Astrocyte of the cerebellum (primary cell): ENCODE measurements around the gene CS.
"Not testable (repeated sequence)": the region's sequence is repeated elsewhere in the genome, so short reads cannot be mapped to it uniquely, and the experiment has no call there.

ENCODE experiments used
- DNase-seq: peaks from one replicate; pipeline ENCODE4 v3.0.0-alpha.2; 2011; ENCODE audit warnings: low read depth
- H3K4me3 ChIP-seq: 2 replicates; pipeline ENCODE4 v1.5.1; 2011; ENCODE audit warnings: mild to moderate bottlenecking, low read depth, low read length, moderate library complexity
- in situ Hi-C: cut with HindIII; loops from 2 replicates; pipeline ENCODE4 v1.10.0; 2017; ENCODE audit warnings: low sequenced_read_pairs
- TF ChIP-seq, protein P1 (sequence below): IDR thresholded peaks from 2 replicates; pipeline ENCODE4 v1.5.1; 2012; ENCODE audit warnings: low read length, low read depth, moderate library complexity, mild to moderate bottlenecking; ENCODE audit errors: missing control alignments

CS gene

DNA sequence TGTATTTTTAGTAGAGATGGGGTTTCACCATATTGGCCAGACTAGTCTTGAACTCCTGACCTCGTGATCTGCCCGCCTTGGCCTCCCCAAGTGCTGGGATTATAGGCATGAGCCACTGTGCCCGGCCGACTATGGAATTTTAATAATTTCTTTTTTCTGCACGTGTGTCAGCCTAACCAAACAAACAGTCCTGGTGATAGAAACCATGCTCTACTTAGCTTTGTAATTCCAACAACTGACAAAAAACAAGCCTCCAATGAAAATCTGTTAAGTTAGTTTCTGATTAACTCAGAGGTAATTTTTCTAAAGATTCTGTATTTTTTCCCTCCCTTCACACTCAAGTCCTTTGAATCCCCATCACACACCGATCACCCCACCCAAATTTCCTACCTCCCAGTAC, 18.1 kb downstream of the CS start:
- TF ChIP-seq, protein P1, sequence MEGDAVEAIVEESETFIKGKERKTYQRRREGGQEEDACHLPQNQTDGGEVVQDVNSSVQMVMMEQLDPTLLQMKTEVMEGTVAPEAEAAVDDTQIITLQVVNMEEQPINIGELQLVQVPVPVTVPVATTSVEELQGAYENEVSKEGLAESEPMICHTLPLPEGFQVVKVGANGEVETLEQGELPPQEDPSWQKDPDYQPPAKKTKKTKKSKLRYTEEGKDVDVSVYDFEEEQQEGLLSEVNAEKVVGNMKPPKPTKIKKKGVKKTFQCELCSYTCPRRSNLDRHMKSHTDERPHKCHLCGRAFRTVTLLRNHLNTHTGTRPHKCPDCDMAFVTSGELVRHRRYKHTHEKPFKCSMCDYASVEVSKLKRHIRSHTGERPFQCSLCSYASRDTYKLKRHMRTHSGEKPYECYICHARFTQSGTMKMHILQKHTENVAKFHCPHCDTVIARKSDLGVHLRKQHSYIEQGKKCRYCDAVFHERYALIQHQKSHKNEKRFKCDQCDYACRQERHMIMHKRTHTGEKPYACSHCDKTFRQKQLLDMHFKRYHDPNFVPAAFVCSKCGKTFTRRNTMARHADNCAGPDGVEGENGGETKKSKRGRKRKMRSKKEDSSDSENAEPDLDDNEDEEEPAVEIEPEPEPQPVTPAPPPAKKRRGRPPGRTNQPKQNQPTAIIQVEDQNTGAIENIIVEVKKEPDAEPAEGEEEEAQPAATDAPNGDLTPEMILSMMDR, result no peak
- H3K4me3 ChIP-seq, result no peak overlapping the region
- DNase-seq, result no peak
- in situ Hi-C loops, result no loop called here

DNA sequence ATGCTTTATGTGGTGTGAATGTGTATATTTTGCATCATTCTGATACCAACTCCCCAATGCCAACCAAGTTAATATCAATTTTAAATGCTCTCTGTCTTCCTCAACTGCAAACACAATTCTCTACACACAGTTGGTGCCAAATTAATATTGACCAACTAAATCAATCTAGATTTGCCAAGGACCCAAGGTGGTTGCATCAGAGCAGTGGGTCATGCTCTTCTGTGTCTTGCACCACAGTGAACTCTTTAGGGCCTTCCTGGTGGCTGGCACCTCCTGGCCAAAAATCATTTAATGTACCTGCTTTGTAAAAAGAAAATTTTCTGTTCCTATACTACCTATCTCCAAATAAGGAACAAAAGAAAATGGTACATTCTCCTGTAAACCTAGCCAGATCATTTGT, 19.3 kb downstream of the CS start:
- no peak for DNase-seq
- no peak overlapping the region for H3K4me3 ChIP-seq
- in situ Hi-C loops, result no loop called here
- TF ChIP-seq, protein P1, result no peak

DNA sequence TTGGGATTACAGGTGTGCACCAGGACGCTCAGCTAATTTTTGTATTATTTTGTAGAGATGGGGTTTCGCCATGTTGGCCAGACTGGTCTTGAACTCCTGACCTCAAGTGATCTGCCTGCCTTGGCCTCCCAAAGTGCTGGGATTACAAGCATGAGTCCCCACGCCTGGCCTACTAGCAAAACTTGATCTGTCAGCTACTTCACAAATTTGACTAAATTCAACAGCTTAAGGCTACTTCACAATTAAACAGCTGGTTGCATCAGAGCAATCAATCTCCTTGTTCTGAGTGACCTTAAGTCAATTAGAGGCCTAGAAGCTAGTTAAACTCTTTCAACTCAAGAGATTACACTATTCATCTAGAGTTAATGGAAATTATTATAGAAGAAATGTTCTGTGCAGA, 21.2 kb downstream of the CS start:
- no peak for DNase-seq
- TF ChIP-seq, protein P1, result no peak
- H3K4me3 ChIP-seq, result no peak overlapping the region
- in situ Hi-C loops, result no loop called here

DNA sequence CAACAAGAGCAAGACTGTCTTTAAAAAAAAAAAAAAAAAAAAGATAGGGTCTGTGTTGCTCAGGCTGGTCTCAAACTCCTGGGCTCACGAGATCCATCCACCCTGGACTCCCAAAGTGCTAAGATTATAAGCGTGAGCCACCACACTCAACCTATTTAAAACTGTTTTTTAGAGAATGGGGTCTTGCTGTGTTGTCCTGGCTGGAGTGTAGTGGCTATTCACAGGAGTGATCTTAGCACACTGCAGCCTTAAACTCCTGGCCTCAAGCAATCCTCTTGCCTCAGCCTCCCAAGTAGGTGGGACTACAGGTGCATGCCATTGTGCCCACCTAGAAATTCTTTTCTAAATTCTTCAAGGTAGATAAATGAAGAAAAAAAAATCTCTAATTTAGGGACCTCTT, 25.8 kb downstream of the CS start:
- in situ Hi-C loops, result no loop called here
- H3K4me3 ChIP-seq, result no peak overlapping the region
- TF ChIP-seq, protein P1, result no peak
- DNase-seq, result no peak

DNA sequence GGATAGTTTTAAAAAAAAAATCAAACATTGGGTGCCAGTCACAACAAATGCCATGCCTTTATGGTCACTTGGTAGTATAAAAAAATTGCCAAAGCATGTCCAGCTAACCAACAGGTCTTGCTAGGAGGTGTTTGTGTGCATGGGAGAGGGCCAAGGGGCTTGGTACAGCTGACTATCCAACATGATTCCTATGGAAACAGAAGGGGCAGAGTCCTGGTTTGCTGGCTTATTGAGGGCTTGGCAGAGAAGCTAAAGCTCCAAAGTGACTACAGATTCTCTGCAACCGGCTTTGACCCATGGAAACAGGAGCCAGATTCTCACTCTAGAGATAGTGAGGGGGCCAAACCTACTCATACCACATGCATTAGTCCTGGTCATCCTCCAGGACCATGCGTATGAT, 27.7 kb downstream of the CS start:
- H3K4me3 ChIP-seq, DNase-seq, in situ Hi-C loops: not testable (repeated sequence)

DNA sequence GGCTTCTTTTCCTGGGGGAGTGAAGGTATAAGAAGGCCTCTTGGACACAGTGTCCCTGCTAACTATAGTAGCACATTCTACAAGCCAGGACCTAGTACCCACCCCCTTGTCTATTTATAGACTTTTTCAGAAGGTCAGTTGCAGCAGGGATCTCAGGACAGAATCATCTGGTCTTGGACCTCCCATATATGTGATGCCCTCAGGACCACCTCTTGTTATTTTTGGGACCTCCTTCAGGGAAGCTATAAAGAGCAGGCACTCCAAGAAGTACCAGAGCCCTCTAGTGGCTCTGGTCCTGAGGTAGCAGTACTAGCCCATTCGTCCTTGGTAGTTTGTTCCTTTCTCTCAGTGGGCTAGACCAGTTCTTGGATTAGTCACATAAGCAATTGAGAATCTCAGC, 29.1 kb downstream of the CS start:
- TF ChIP-seq, protein P1, result peak; percentile 70
- no peak overlapping the region for H3K4me3 ChIP-seq
- in situ Hi-C loops, result no loop called here
- no peak for DNase-seq

DNA sequence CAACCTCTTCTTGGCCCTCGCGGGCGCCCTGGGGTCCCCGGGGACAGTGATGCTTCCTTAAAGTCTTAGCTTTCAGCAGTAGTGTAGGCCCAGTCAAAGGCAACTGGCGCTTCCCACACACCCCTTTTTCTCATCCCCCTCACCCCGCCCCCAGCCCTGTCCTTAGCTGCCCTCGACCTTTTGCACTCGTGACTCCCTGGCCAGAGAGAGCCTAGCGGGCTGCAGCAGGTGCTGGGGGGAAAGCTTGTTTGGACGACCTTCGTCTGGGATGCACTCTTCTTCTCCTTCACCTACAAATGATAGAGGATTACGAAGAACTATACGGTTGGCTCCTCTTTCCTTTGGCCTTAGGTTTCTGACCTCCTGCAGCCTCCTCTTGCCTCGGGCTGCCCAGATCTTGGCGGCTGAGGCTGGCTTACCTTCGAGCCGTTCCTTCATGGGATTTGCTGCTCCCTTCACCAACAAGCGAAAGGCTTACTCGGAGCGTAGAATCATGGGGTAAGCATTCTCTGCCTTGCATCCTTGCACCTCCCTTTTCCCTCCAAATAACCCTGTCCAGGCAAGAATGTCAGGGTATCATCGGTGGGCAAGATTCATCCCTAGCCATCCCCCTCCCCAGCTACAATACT, 32.6 kb downstream of the CS start:
- peak overlapping the region; percentile 65 for H3K4me3 ChIP-seq
- TF ChIP-seq, protein P1, result no peak
- DNase-seq, result no peak
- in situ Hi-C loops, result no loop called here
